Activated T-cell treated with anti-CD3 and anti-CD28 coated beads, Interleukin-2, amount 50 U/mL, for 24 hours (primary cell): ENCODE results near the gene TANGO2.

ENCODE experiments used
- DNase-seq: peaks from one replicate; pipeline ENCODE4 v3.0.0-alpha.2; 2020
- H3K27ac Mint-ChIP-seq: 2 replicates; pipeline ENCODE4 v1.8.0; 2020; ENCODE audit warnings: mild to moderate bottlenecking, mixed read lengths
- H3K27me3 Mint-ChIP-seq: 2 replicates; pipeline ENCODE4 v1.8.0; 2020; ENCODE audit warnings: mixed read lengths
- H3K36me3 Mint-ChIP-seq: 2 replicates; pipeline ENCODE4 v1.8.0; 2020; ENCODE audit warnings: low read depth, mixed read lengths
- H3K4me1 Mint-ChIP-seq: 2 replicates; pipeline ENCODE4 v1.8.0; 2020; ENCODE audit warnings: low read depth, mixed read lengths
- H3K4me3 Mint-ChIP-seq: 2 replicates; pipeline ENCODE4 v1.8.0; 2020; ENCODE audit warnings: mild to moderate bottlenecking, moderate library complexity, mixed read lengths
- H3K9me3 Mint-ChIP-seq: 2 replicates; pipeline ENCODE4 v1.8.0; 2020; ENCODE audit warnings: mixed read lengths

TANGO2 gene

GRCh38 chr22:20112623-20113511 lies 92.0 kb downstream of the TANGO2 start:
- no peak overlapping the region for H3K4me3 Mint-ChIP-seq
- peaks cover 90% of the 10 kb centered on the region for H3K36me3 Mint-ChIP-seq
- H3K27me3 Mint-ChIP-seq, result no peaks in the 10 kb centered on the region
- DNase-seq, result no peak
- peak overlapping the region; percentile 96 for H3K27ac Mint-ChIP-seq
- H3K4me1 Mint-ChIP-seq, result peaks cover 47% of the 10 kb centered on the region
- H3K9me3 Mint-ChIP-seq, result no peaks in the 10 kb centered on the region

GRCh38 chr22:20113551-20114310 lies 92.8 kb downstream of the TANGO2 start:
- Mint-ChIP-seq H3K9me3 (no peaks in the 10 kb centered on the region), H3K4me3 (peak overlapping the region; percentile 27), H3K36me3 (peaks cover 92% of the 10 kb centered on the region), H3K27ac (peak overlapping the region; percentile 96), H3K27me3 (no peaks in the 10 kb centered on the region), H3K4me1 (peaks cover 50% of the 10 kb centered on the region)
- DNase-seq, result no peak

- H3K4me1 Mint-ChIP-seq, result peaks cover 59% of the 10 kb centered on the region
- peak overlapping the region; percentile 96 for H3K27ac Mint-ChIP-seq
- H3K27me3 Mint-ChIP-seq, result no peaks in the 10 kb centered on the region
- peaks cover 92% of the 10 kb centered on the region for H3K36me3 Mint-ChIP-seq
- no peak for DNase-seq
- no peaks in the 10 kb centered on the region for H3K9me3 Mint-ChIP-seq
- peak overlapping the region; percentile 90 for H3K4me3 Mint-ChIP-seq
These were observed 93.9 kb downstream of the TANGO2 start for GRCh38 chr22:20114506-20115475.

GRCh38 chr22:20115691-20116375 lies 94.9 kb downstream of the TANGO2 start, which contains the start of gene RANBP1:
Gene RANBP1, plus strand, starts transcription at chr22:20116104. Its CDS starts 81 bp downstream, at chr22:20116185.
- Mint-ChIP-seq H3K9me3 (no peaks in the 10 kb centered on the region), H3K27me3 (no peaks in the 10 kb centered on the region), H3K4me3 (peak within 1 kb of the TSS; percentile 90), H3K27ac (peak within 1 kb of the TSS; percentile 96), H3K36me3 (peaks cover 92% of the 10 kb centered on the region), H3K4me1 (peaks cover 68% of the 10 kb centered on the region)
- DNase-seq, result no peak

- peak overlapping the region; percentile 90 for H3K4me3 Mint-ChIP-seq
- H3K4me1 Mint-ChIP-seq, result peaks cover 64% of the 10 kb centered on the region
- H3K36me3 Mint-ChIP-seq, result peaks cover 92% of the 10 kb centered on the region
- DNase-seq, result no peak
- peak overlapping the region; percentile 96 for H3K27ac Mint-ChIP-seq
- no peaks in the 10 kb centered on the region for H3K27me3 Mint-ChIP-seq
- H3K9me3 Mint-ChIP-seq, result no peaks in the 10 kb centered on the region
These were observed 95.6 kb downstream of the TANGO2 start for GRCh38 chr22:20116376-20116950.
